Measurements from ENCODE around the gene JDP2.
A peak's percentile ranks its signal among the peaks of the same experiment; 100 is the strongest.

Gene JDP2

GRCh38 chr14:75467763-75468162 lies 39.9 kb downstream of the JDP2 start (continued):
- TF ChIP-seq ZNF18 (tag by site-specific recombination; IDR thresholded peaks at IDR 0.05) (no peak), ZNF10 (tag by site-specific recombination; IDR thresholded peaks at IDR 0.05) (no peak), RBAK (tag by site-specific recombination; IDR thresholded peaks at IDR 0.05) (no peak), ZBTB1 (tag by site-specific recombination; IDR thresholded peaks at IDR 0.05) (no peak), PATZ1 (tag by site-specific recombination; IDR thresholded peaks at IDR 0.05) (no peak)

GRCh38 chr14:75469164-75469563 lies 41.3 kb downstream of the JDP2 start:
- CTCF ChIA-PET, result interaction anchor here (0.7 to 1.4 kb wide), 2 partner anchors 20 to 93 kb away, joined by 3 to 4 read pairs; no protein-coding TSS in a partner anchor
- no peaks in the 10 kb centered on the region for H3K4me1 ChIP-seq (ENCODE audit: control insufficient read depth, insufficient read depth, low read length)
- peaks cover 0 to 9% of the 10 kb centered on the region in 2 experiments; a peak in 1 of 3 replicates for H3K36me3 ChIP-seq (ENCODE audit: control insufficient read depth in 2 of 2, insufficient read depth in 1 of 2, low read length in 2 of 2)
- no peaks in the 10 kb centered on the region for H3K9me3 ChIP-seq (ENCODE audit: control insufficient read depth, insufficient read depth, low read depth, low read length)
- POLR2A ChIA-PET, result no interaction called here
- H3K4me3 ChIP-seq (ENCODE audit: low read depth, low read length), result no peak overlapping the region
- TF ChIP-seq ZIC2 (tag by site-specific recombination; IDR thresholded peaks at IDR 0.05) (no peak), ZNF513 (tag by site-specific recombination; IDR thresholded peaks at IDR 0.05) (0 out of 2 replicates have a peak, but pooled peaks have one; percentile 21)
- H3K27ac ChIP-seq (ENCODE audit: extremely low read depth, low read depth, low read length), result no peak overlapping the region

- H3K9me3 ChIP-seq (ENCODE audit: control insufficient read depth, insufficient read depth, low read depth, low read length), result no peaks in the 10 kb centered on the region
- CTCF ChIA-PET, result no interaction called here
- POLR2A ChIA-PET, result no interaction called here
- H3K27ac ChIP-seq (ENCODE audit: extremely low read depth, low read depth, low read length), result no peak overlapping the region
- no peaks in the 10 kb centered on the region for H3K4me1 ChIP-seq (ENCODE audit: control insufficient read depth, insufficient read depth, low read length)
- H3K36me3 ChIP-seq (ENCODE audit: control insufficient read depth in 2 of 2, insufficient read depth in 1 of 2, low read length in 2 of 2), result peaks cover 0 to 9% of the 10 kb centered on the region in 2 experiments; a peak in 1 of 3 replicates
- no peak overlapping the region for H3K4me3 ChIP-seq (ENCODE audit: low read depth, low read length)
- TF ChIP-seq GLIS2 (tag by site-specific recombination; IDR thresholded peaks at IDR 0.05), result no peak
- TF ChIP-seq GLI2 (tag by site-specific recombination; IDR thresholded peaks at IDR 0.05; ENCODE audit: borderline replicate concordance, low read depth), result no peak
- TF ChIP-seq KLF16 (tag by site-specific recombination; IDR thresholded peaks at IDR 0.05), result no peak
- no peak for TF ChIP-seq ZNF530 (tag by site-specific recombination; IDR thresholded peaks at IDR 0.05; ENCODE audit: low read depth)
- no peak for TF ChIP-seq PATZ1 (tag by site-specific recombination; IDR thresholded peaks at IDR 0.05)
- TF ChIP-seq ZBTB6 (tag by site-specific recombination; IDR thresholded peaks at IDR 0.05), result no peak
- no peak for TF ChIP-seq ZNF664 (tag by site-specific recombination; IDR thresholded peaks at IDR 0.05)
- no peak for TF ChIP-seq ZNF843 (tag by site-specific recombination; IDR thresholded peaks at IDR 0.05)
- TF ChIP-seq PRDM6 (tag by site-specific recombination; IDR thresholded peaks at IDR 0.05), result no peak
- no peak for TF ChIP-seq GLI4 (tag by site-specific recombination; IDR thresholded peaks at IDR 0.05)
- TF ChIP-seq ZNF639 (tag by site-specific recombination; IDR thresholded peaks at IDR 0.05), result no peak
- TF ChIP-seq GFI1B (tag by site-specific recombination; IDR thresholded peaks at IDR 0.05), result no peak
- TF ChIP-seq ZNF416 (tag by site-specific recombination; IDR thresholded peaks at IDR 0.05), result no peak
- TF ChIP-seq SCRT2 (tag by site-specific recombination; IDR thresholded peaks at IDR 0.05), result no peak
- no peak for TF ChIP-seq ZNF629 (tag by site-specific recombination; IDR thresholded peaks at IDR 0.05)
- no peak for TF ChIP-seq ZFP37 (tag by site-specific recombination; IDR thresholded peaks at IDR 0.05)
Measured at GRCh38 chr14:75469606-75470237, 41.9 kb downstream of the JDP2 start.

Data from HEK293 (cell line).